NCI-H1417 treated with DMSO at 0.1 percent for 48 hours (cell line): Measurements from ENCODE around the gene DCAF12.
"Not testable (repeated sequence)": the region's sequence is repeated elsewhere in the genome, so short reads cannot be mapped to it uniquely, and the experiment has no call there.

Experiments used
- DNase-seq: peaks from one replicate; lab custom pipeline; 2025; lab: John Stamatoyannopoulos, UW

The DCAF12 gene

DNA sequence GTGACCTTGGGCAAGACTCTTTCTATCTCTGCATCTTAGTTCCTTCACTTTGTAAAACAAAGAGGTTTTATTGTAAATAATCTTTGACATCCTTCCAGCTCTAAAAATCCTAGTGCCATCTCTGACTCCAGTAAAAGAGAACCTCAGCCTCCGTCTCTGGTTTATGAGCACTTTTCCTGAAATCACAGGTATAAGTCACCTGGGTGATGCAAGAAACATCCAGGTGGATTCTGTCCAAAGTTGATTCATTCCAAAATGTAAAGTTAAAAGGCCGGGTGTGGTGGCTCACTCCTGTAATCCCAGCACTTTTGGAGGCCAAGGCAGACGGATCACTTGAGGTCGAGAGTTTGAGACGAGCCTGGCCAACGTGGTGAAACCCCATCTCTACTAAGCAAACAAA, 56.7 kb downstream of the DCAF12 start:
- DNase-seq, result no peak

DNA sequence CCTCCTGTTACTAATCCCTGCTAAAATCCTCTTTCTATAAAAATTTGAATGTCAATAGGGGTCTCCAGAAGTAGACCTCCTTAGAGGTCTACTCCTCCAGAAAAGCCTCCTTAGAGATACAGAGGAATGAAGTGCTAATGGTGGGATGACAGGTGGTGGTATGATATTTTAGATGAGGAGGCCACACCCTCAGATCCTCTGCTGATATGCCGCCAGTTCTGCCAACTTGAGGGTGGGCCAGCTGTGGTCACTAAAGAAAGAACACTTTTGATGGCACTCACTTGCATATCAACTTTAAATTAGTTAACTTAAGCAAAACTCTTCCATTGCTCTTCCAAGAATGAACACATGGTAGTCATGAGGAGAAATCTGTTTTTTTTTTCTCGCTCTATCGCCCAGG, 61.0 kb downstream of the DCAF12 start:
- DNase-seq, result no peak

- no peak for DNase-seq
Observed at GRCh38 chr9:34059954-34060353, 66.5 kb downstream of the DCAF12 start.

GRCh38 chr9:34059281-34059680, 67.2 kb downstream of the DCAF12 start:
- no peak for DNase-seq

- no peak for DNase-seq
Observed at GRCh38 chr9:34049630-34050384, 76.7 kb downstream of the DCAF12 start.

DNA sequence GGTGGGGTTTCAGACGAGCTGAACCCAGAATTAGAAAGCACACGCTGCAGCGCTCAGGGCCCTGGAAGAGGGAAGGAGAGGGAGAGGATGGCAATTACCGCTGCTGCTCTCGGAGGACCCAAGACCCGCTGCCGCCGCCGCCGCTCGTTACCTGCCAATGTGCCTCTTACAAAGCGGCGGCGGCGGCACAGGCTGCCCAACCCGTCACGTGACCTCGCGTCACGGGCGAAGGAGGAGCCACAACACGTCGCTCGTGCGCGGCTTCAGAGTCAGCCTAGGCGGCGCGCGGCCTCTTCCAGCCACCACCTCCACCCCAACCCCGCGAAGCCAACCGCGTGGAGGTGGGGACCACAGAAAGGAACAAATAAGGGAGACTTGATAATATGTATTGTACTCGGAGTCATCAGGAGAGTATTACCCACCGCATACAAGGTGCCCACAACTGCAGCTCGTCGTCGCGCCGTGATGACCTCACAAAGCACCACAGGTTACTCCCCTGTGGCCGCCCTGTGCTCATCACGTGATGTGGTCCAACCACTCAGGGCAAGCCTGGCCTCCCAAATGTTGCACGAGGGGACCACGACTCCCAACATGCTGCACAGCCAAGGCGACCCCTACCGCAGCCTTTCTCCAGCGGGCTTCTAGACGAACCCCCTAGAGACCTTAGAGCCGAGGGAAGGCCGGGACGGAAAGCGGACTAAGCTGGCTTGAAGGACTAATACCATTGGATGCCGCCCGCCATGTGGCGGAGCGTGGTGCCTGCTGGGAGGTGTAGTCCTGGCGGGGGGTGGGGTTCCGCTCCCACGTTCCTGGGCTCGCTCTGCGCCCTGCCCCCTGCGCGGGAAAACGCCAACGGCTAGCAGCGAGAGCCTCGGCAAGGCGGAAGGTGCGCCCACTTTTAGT, 77.5 kb downstream of the DCAF12 start, which contains the start of gene UBAP2:
Gene UBAP2 (minus strand): TSS at position 161 of the 903 bp plus-strand sequence. CDS start 31,739 bp downstream, outside the sequence.
- peak; percentile 87 for DNase-seq

GRCh38 chr9:34047864-34048726, 78.4 kb downstream of the DCAF12 start:
- DNase-seq, result no peak

- DNase-seq, result no peak
Observed at GRCh38 chr9:34046784-34047379, 79.6 kb downstream of the DCAF12 start.

DNA sequence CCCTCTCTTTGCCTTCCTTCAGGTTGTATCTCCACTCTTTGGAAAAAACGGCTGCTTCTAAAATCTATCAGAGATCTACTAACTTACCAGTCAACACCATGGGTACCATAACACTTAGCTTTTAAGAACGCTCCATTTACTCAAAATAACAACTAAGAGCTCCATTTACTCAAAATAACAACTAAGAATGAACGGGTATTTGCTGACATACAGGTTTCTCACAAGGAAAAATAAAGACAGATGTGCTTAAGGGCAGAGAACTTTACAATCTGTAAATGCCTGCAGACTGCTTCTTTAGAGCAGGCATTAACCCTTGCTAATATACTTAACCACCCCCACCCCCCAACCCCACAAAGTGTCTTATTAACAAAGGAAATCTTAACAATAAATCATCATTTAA, 80.6 kb downstream of the DCAF12 start:
- DNase-seq, result no peak

- DNase-seq, result not testable (repeated sequence)
Observed at GRCh38 chr9:34042074-34042473, 84.4 kb downstream of the DCAF12 start.

GRCh38 chr9:34038851-34039250, 87.6 kb downstream of the DCAF12 start:
- DNase-seq, result not testable (repeated sequence)

DNA sequence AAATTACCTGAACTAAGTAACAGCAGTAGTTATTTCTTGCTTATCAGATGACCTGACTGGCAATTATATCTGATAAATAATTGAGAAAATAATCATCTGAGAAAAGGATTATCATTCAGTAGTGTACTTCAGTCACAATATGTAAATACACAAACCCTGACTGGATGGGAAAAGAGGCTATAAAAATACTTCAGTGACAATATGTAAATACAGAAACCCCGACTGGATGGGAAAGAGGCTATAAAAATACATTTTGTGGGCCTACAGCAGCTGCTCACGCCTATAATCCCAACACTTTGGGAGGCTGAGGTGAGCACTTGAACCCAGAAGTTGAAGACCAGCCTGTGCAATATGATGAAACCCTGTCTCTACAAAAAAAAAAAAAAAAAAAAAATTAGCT, 88.9 kb downstream of the DCAF12 start:
- no peak for DNase-seq

DNA sequence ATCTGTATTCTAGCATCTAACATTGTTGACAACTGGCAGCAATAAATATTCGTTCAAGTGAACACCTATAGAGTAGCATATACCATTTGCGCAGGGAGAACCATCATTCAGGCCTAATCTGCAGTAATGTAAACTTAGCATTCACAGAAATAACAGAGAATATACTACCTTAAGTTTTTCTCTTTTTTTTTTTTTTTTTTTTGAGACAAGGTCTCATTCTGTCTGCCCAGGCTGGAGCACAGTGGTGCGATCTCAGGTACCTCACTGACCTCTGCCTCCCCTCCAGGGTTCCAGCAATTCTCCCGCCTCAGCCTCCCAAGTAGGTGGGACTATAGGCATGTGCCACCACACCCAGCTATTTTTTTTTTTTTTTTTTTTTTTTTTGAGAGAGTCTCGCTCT, 89.9 kb downstream of the DCAF12 start:
- no peak for DNase-seq
